ENCODE results near the gene NAGA. TPM values are rescaled to one million over a fixed set of nuclear protein-coding genes. Genes with fewer than 3 reads are reported as not detected.
"Not testable (repeated sequence)": the region's sequence is repeated elsewhere in the genome, so short reads cannot be mapped to it uniquely, and the experiment has no call there.

NAGA gene
- total and polyA plus RNA-seq, 5 experiments from 2014 or later: 7.8 to 11.2 (median 9.1) TPM

- no peaks in the 10 kb centered on the region for H3K27me3 Mint-ChIP-seq
- peak overlapping the region; percentile 33 to 97 (median 68) for H3K4me3 Mint-ChIP-seq
- H3K4me1 Mint-ChIP-seq: peaks cover 15 to 59% (median 41%) of the 10 kb centered on the region in 4 donors
- ATAC-seq (no peak), DNase-seq (peak in 1 of 10 donors; percentile 10)
- H3K9me3 Mint-ChIP-seq: no peaks in the 10 kb centered on the region
- POLR2A ChIA-PET: interaction anchor here (2.2 kb wide), 1 partner anchor 17 kb away, joined by 9 read pairs; the partner anchor contains the start of gene NDUFA6
- H3K27ac Mint-ChIP-seq: peak overlapping the region in 8 of 10 donors; percentile 20 to 91 (median 73)
- no peaks in the 10 kb centered on the region for H3K36me3 Mint-ChIP-seq
These were observed 3.0 kb upstream of the NAGA start for GRCh38 chr22:42073621-42074041.

- Mint-ChIP-seq H3K36me3 (peaks cover 0 to 2% (median 0%) of the 10 kb centered on the region in 3 donors), H3K4me3 (peak overlapping the region; percentile 33 to 97 (median 69)), H3K4me1 (peaks cover 15 to 55% (median 38%) of the 10 kb centered on the region in 4 donors), H3K27me3 (no peaks in the 10 kb centered on the region), H3K27ac (peak overlapping the region in 7 of 10 donors; percentile 5 to 83 (median 67)), H3K9me3 (no peaks in the 10 kb centered on the region)
- ATAC-seq (no peak), DNase-seq (no peak)
- POLR2A ChIA-PET: interaction anchor here (2.2 kb wide), 1 partner anchor 18 kb away, joined by 9 read pairs; the partner anchor contains the start of gene NDUFA6
These were observed 2.2 kb upstream of the NAGA start for GRCh38 chr22:42072606-42073330.

- H3K27me3 Mint-ChIP-seq, ATAC-seq, H3K36me3 Mint-ChIP-seq, DNase-seq, H3K9me3 Mint-ChIP-seq: not testable (repeated sequence)
- Mint-ChIP-seq H3K4me3 (peak overlapping the region; percentile 86 to 97 (median 93)), H3K4me1 (peaks cover 19 to 55% (median 38%) of the 10 kb centered on the region in 4 donors), H3K27ac (peak overlapping the region in 9 of 10 donors; percentile 25 to 95 (median 92))
- POLR2A ChIA-PET: interaction anchor here (0.6 to 3.0 kb wide), 4 partner anchors 8 to 1952 kb away, joined by 3 to 46 read pairs (median 12); partner anchors contain the start of genes NDUFA6 and SMDT1
These were observed 896 bp upstream of the NAGA start for GRCh38 chr22:42071508-42071907.

GRCh38 chr22:42069801-42070516, 653 bp downstream of the NAGA start:
- H3K4me3 Mint-ChIP-seq: peak overlapping the region; percentile 86 to 97 (median 93)
- H3K4me1 Mint-ChIP-seq: peaks cover 22 to 46% (median 33%) of the 10 kb centered on the region in 4 donors
- H3K27me3 Mint-ChIP-seq: no peaks in the 10 kb centered on the region
- peak overlapping the region in 9 of 10 donors; percentile 75 to 93 (median 90) for H3K27ac Mint-ChIP-seq
- ATAC-seq (no peak), DNase-seq (no peak)
- no peaks in the 10 kb centered on the region for H3K9me3 Mint-ChIP-seq
- POLR2A ChIA-PET: interaction anchor here (0.6 to 3.0 kb wide), 8 partner anchors 9 to 388 kb away, joined by 3 to 46 read pairs (median 4); partner anchors contain the start of genes NDUFA6, SMDT1 and WBP2NL
- H3K36me3 Mint-ChIP-seq: peaks cover 0 to 16% (median 4%) of the 10 kb centered on the region in 3 donors

- H3K9me3 Mint-ChIP-seq: no peaks in the 10 kb centered on the region
- H3K4me3 Mint-ChIP-seq: peak overlapping the region in 1 of 10 donors; percentile 4
- no peaks in the 10 kb centered on the region for H3K27me3 Mint-ChIP-seq
- peak overlapping the region in 1 of 10 donors; percentile 59 for H3K27ac Mint-ChIP-seq
- H3K36me3 Mint-ChIP-seq: peaks cover 0 to 23% (median 5%) of the 10 kb centered on the region in 3 donors
- no peak for DNase-seq
- no peak for ATAC-seq
- POLR2A ChIA-PET: interaction anchor here (3.0 kb wide), 1 partner anchor 23 kb away, joined by 21 read pairs; the partner anchor contains the start of gene NDUFA6
- H3K4me1 Mint-ChIP-seq: peaks cover 23 to 40% (median 30%) of the 10 kb centered on the region in 4 donors
These were observed 2.3 kb downstream of the NAGA start for GRCh38 chr22:42068291-42068690.

- peak overlapping the region in 2 of 10 donors; percentile 27 to 72 for H3K27ac Mint-ChIP-seq
- ATAC-seq: no peak
- peaks cover 22 to 36% (median 25%) of the 10 kb centered on the region in 4 donors for H3K4me1 Mint-ChIP-seq
- H3K27me3 Mint-ChIP-seq: no peaks in the 10 kb centered on the region
- no peak for DNase-seq
- POLR2A ChIA-PET: no interaction called here
- peaks cover 0 to 28% (median 9%) of the 10 kb centered on the region in 3 donors for H3K36me3 Mint-ChIP-seq
- no peak overlapping the region for H3K4me3 Mint-ChIP-seq
- no peaks in the 10 kb centered on the region for H3K9me3 Mint-ChIP-seq
These were observed 2.9 kb downstream of the NAGA start for GRCh38 chr22:42067671-42068251.

- peaks cover 20 to 31% (median 22%) of the 10 kb centered on the region in 4 donors for H3K4me1 Mint-ChIP-seq
- POLR2A ChIA-PET: no interaction called here
- no peak overlapping the region for H3K27ac Mint-ChIP-seq
- no peak for DNase-seq
- H3K36me3 Mint-ChIP-seq: peaks cover 0 to 34% (median 9%) of the 10 kb centered on the region in 3 donors
- no peak for ATAC-seq
- H3K9me3 Mint-ChIP-seq: no peaks in the 10 kb centered on the region
- no peak overlapping the region for H3K4me3 Mint-ChIP-seq
- no peaks in the 10 kb centered on the region for H3K27me3 Mint-ChIP-seq
These were observed 3.7 kb downstream of the NAGA start for GRCh38 chr22:42066937-42067336.

GRCh38 chr22:42066126-42066761, 4.4 kb downstream of the NAGA start:
- H3K4me3 Mint-ChIP-seq: no peak overlapping the region
- no peak for ATAC-seq
- H3K27me3 Mint-ChIP-seq: no peaks in the 10 kb centered on the region
- peak overlapping the region in 1 of 10 donors; percentile 1 for H3K27ac Mint-ChIP-seq
- peaks cover 14 to 24% (median 16%) of the 10 kb centered on the region in 4 donors for H3K4me1 Mint-ChIP-seq
- POLR2A ChIA-PET: no interaction called here
- DNase-seq: no peak
- no peaks in the 10 kb centered on the region for H3K9me3 Mint-ChIP-seq
- peaks cover 0 to 38% (median 9%) of the 10 kb centered on the region in 3 donors for H3K36me3 Mint-ChIP-seq

GRCh38 chr22:42065438-42066125, 5.0 kb downstream of the NAGA start:
- H3K9me3 Mint-ChIP-seq: no peaks in the 10 kb centered on the region
- ATAC-seq: no peak
- H3K4me1 Mint-ChIP-seq: peaks cover 9 to 18% (median 9%) of the 10 kb centered on the region in 4 donors
- H3K27me3 Mint-ChIP-seq: no peaks in the 10 kb centered on the region
- H3K27ac Mint-ChIP-seq: peak overlapping the region in 4 of 10 donors; percentile 16 to 74 (median 64)
- peaks cover 0 to 44% (median 15%) of the 10 kb centered on the region in 3 donors for H3K36me3 Mint-ChIP-seq
- POLR2A ChIA-PET: no interaction called here
- no peak for DNase-seq
- H3K4me3 Mint-ChIP-seq: no peak overlapping the region

GRCh38 chr22:42064629-42065028, 6.0 kb downstream of the NAGA start:
- no peak for ATAC-seq
- Mint-ChIP-seq H3K36me3 (peaks cover 0 to 47% (median 22%) of the 10 kb centered on the region in 3 donors), H3K4me3 (no peak overlapping the region), H3K27me3 (no peaks in the 10 kb centered on the region), H3K4me1 (peaks cover under 1 to 10% (median 5%) of the 10 kb centered on the region in 4 donors), H3K27ac (peak overlapping the region in 1 of 10 donors; percentile 74), H3K9me3 (no peaks in the 10 kb centered on the region)
- no peak for DNase-seq
- POLR2A ChIA-PET: no interaction called here

GRCh38 chr22:42062506-42063170, 8.0 kb downstream of the NAGA start:
- DNase-seq: no peak
- Mint-ChIP-seq H3K36me3 (peaks cover 5 to 50% (median 33%) of the 10 kb centered on the region in 3 donors), H3K4me1 (peaks cover 0 to 9% (median 0%) of the 10 kb centered on the region in 4 donors), H3K27me3 (no peaks in the 10 kb centered on the region), H3K9me3 (peaks cover 0 to 5% (median 0%) of the 10 kb centered on the region in 9 donors), H3K4me3 (no peak overlapping the region), H3K27ac (no peak overlapping the region)
- POLR2A ChIA-PET: interaction anchor here (0.5 to 2.4 kb wide), 2 partner anchors 16 to 40 kb away, joined by 7 to 10 read pairs; partner anchors contain the start of gene SMDT1
- ATAC-seq: no peak

Measured in naive thymus-derived CD8-positive, alpha-beta T cell (primary cell).